Epithelial cell of proximal tubule (primary cell): ENCODE measurements around the gene WDR5B. TPM values are rescaled to one million over a fixed set of nuclear protein-coding genes. Genes with fewer than 3 reads are reported as not detected.

ENCODE experiments used
- DNase-seq: peaks from one replicate; pipeline ENCODE4 v3.0.0-alpha.2; 2011; ENCODE audit warnings: low read depth
- H3K4me3 ChIP-seq: 2 replicates; pipeline ENCODE4 v1.5.1; 2011; ENCODE audit warnings: low read depth, mild to moderate bottlenecking, low read length
- total RNA-seq: library from RNA; depleted of rRNA; stranded (reverse); fragments of >200 nt; gene quantifications from 2 replicates; pipeline ENCODE4 v1.2.3, GENCODE V29; 2015
- TF ChIP-seq, protein P1 (sequence below): conservative IDR thresholded peaks from 2 replicates; pipeline ENCODE4 v1.5.1; 2012; ENCODE audit warnings: low read depth, mild to moderate bottlenecking, low read length

WDR5B gene
- 1.3 and 3.2 TPM in 2 replicates for total RNA-seq

DNA sequence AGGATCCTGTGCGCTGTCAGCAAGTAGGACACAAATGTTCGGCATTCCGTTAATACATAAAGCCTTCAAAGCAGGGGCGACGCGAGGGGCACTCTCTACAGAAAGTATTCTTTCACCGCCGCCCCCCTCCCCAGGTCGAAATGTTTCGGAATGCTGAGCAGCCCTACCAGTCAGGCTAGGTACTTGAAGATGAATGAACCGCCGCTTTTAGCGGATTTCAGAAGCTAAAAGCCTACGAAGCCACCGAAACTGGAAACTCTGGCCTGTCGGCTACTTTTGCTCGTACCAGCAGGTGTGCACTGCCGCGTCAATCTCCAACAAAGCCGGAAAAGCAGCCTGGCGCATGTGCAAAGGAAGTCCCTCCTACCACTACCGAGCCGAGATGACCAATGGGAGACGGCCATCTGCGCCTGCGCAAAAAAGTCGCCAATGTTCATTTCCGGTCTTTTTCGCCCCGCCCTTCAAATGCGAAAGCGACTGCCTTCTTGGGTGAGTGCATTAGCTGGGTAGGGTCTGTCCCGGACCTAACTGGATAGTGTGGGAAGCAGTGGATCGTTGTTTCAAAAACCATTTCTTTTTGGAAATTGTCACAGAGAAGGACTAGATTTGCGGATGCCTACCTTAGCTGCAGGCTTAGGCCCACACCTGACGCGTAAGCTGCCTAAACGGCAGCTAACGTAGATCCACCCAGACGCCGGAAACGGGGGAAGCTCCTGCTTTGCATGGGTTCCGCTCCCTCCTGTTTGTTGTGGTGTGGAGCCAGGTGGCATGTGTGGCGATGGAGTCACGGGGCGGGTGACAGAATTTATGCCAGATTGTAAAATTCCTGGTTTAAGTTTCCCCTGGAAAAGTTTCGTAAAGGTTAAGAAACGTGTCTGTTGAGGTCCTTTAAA lies at the start of gene WDR5B:
Gene WDR5B, minus strand, starts transcription at position 301 of the 893 bp plus-strand sequence. CDS start 534 bp downstream, outside the sequence.
- peak; percentile 86 for DNase-seq
- H3K4me3 ChIP-seq, result peak within 1 kb of the TSS; percentile 88
- TF ChIP-seq, protein P1, sequence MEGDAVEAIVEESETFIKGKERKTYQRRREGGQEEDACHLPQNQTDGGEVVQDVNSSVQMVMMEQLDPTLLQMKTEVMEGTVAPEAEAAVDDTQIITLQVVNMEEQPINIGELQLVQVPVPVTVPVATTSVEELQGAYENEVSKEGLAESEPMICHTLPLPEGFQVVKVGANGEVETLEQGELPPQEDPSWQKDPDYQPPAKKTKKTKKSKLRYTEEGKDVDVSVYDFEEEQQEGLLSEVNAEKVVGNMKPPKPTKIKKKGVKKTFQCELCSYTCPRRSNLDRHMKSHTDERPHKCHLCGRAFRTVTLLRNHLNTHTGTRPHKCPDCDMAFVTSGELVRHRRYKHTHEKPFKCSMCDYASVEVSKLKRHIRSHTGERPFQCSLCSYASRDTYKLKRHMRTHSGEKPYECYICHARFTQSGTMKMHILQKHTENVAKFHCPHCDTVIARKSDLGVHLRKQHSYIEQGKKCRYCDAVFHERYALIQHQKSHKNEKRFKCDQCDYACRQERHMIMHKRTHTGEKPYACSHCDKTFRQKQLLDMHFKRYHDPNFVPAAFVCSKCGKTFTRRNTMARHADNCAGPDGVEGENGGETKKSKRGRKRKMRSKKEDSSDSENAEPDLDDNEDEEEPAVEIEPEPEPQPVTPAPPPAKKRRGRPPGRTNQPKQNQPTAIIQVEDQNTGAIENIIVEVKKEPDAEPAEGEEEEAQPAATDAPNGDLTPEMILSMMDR, result no peak

DNA sequence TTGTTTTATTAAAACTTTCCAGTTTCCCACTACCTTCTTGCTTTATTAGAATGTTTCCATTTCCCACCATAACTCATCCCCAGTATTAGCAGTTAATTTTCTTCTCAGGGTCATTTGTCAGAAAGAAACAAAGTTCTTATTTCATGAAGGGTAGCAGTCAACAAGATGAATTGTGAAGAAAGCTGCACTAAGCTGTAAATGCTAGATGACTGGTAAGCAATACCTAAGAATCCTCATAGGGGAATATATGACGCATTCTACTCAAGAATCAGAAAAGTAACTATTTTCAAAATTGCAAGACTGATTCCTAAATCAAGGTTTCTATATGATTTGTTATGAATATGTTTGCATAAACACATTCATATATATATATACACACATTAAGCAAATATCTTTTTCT lies 48.8 kb upstream of the WDR5B start:
- no peak overlapping the region for H3K4me3 ChIP-seq
- TF ChIP-seq, protein P1, result no peak
- no peak for DNase-seq

DNA sequence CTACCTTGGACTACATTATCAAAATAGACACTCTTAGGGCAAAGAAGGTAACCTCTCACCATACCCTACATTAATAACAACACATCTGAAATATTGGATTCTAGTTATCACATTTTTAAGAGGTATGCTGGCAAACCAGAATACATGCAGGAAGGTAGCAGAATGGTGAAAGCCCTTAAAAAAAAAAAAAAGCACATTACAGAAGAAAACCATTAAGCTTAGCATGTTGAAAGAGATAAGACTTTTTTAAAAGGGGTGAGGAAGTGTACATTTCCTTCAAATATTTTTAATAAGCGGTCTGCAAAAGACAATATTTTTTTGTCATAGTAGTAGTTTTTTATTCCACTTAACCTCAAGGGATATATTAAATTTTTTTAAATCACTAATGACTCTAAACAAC lies 46.5 kb upstream of the WDR5B start:
- no peak overlapping the region for H3K4me3 ChIP-seq
- TF ChIP-seq, protein P1, result no peak
- DNase-seq, result no peak

DNA sequence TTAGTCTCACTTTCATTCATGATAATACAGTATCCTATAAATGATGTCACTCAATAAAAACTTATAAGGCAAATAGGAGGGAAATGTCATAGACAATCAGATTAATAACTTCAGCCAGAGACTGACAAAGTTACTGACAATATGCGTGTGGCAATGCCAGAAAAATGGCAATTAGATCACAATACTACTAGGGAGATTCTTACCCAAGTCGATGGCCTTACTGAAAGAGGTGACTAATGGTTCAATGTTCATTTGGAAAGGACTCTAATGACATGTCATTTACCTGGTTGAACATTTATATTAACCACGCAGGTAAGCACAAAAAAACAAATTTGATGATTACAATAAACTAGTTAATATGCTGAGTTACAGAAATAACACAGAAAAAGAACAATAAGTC lies 45.9 kb upstream of the WDR5B start:
- no peak overlapping the region for H3K4me3 ChIP-seq
- no peak for DNase-seq
- TF ChIP-seq, protein P1, result no peak

DNA sequence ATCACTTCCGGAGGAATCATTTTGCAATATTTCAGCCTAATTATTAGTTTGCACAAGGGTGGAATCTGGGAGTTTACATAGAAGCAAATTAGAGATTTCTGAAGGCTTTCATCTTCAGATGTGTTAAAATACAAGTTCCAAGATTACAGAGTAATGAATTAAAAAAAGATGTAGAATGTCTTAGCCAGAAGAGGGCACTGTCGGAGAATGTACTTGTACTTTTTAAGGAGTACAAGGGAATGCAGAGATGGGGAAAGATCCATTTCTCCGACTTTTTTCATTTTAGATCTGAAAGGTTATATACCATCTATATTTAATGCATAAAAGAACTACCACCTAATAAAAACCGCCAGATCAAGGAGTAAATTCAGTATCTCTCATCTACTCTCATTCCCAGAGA lies 43.1 kb upstream of the WDR5B start:
- no peak for DNase-seq
- TF ChIP-seq, protein P1, result peak; percentile 51
- H3K4me3 ChIP-seq, result no peak overlapping the region

DNA sequence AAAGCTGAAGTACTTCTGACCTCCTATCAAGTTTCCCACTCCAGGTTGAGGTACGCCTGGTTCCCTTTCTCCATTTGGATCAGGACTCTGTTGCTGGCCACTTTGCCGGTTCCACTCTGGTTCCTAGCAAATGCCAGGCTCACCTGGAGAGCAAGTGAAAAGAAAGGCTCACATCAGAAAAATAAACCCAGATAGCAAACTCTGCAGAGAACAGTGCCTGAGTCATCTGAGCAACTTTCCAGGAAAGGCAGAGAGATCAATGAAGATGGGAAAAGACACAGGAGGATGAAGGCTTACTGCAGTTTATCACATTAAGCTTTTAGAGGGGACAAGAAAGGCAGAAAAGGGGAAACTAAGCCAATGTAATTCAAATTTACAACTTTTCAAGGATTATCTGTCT lies 41.8 kb upstream of the WDR5B start:
- TF ChIP-seq, protein P1, result no peak
- DNase-seq, result no peak
- no peak overlapping the region for H3K4me3 ChIP-seq

DNA sequence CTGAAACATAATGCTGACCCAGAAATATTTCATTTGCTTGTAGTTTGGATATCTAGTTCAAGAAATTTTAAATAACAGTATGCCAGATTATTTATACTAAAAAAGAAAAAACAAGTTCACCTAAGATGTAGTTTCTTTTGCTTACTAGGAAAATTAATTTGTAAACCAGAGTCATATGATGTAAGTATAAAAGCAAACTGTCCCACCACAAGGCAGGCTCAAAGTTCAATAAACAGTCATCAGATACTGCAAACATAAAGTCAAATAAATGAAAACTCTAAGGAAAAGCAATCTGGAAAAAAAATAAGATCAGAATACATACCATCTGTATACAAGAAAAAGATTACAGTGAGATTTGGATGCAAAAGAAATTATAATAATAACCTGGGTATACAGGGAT lies 40.2 kb upstream of the WDR5B start:
- TF ChIP-seq, protein P1, result no peak

More for the DNA sequence above, 40.2 kb upstream of the WDR5B start:
- no peak for DNase-seq
- H3K4me3 ChIP-seq, result no peak overlapping the region
